ENCODE measurements around the gene HRNR. TPM values are rescaled to one million over a fixed set of nuclear protein-coding genes. Genes with fewer than 3 reads are reported as not detected.
A peak's percentile ranks its signal among the peaks of the same experiment; 100 is the strongest.

Gene HRNR
- total and polyA plus RNA-seq, 4 donors: 0.04 TPM; not detected in 3

- H3K4me3 ChIP-seq (ENCODE audit: low read depth in 1 of 3, low read length in 3 of 3): peak overlapping the region in 2 of 3 donors; percentile 53 to 67
- peaks cover 0 to 25% (median 19%) of the 10 kb centered on the region in 4 donors for H3K4me1 ChIP-seq (ENCODE audit: control insufficient read depth in 4 of 4, insufficient read depth in 4 of 4, low read length in 3 of 4)
- H3K27me3 ChIP-seq (ENCODE audit: control insufficient read depth in 4 of 4, insufficient read depth in 4 of 4, low read length in 3 of 4): no peaks in the 10 kb centered on the region
- no peaks in the 10 kb centered on the region for H3K36me3 ChIP-seq (ENCODE audit: control insufficient read depth in 4 of 4, insufficient read depth in 3 of 4, low read depth in 1 of 4, low read length in 3 of 4)
- H3K9ac ChIP-seq (ENCODE audit: low read depth in 1 of 2, low read length in 2 of 2): no peak overlapping the region
- DNase-seq (ENCODE audit: low spot score): peak; percentile 40
- no peak overlapping the region for H3K27ac ChIP-seq (ENCODE audit: low read depth in 1 of 2, low read length in 2 of 2)
- TF ChIP-seq CTCF (IDR thresholded peaks at IDR 0.05; ENCODE audit: low read depth, low read length, missing input control) (peak; percentile 85), RXRA (IDR thresholded peaks at IDR 0.05) (no peak), RAD21 (IDR thresholded peaks at IDR 0.05) (peak; percentile 89 to 90)
- no peaks in the 10 kb centered on the region for H3K9me3 ChIP-seq (ENCODE audit: control insufficient read depth in 4 of 4, low read length in 3 of 4)
- WGBS: 13% methylated on average over 9 of the region's 9 CpGs
These were observed 34.1 kb downstream of the HRNR start for GRCh38 chr1:152189657-152190442.

GRCh38 chr1:152188673-152189591 is 35.1 kb downstream of the HRNR start:
- Histone ChIP-seq H3K9me3 (ENCODE audit: control insufficient read depth in 4 of 4, low read length in 3 of 4) (no peaks in the 10 kb centered on the region), H3K9ac (ENCODE audit: low read depth in 1 of 2, low read length in 2 of 2) (peak overlapping the region in 1 of 2 donors; percentile 20), H3K36me3 (ENCODE audit: control insufficient read depth in 4 of 4, insufficient read depth in 3 of 4, low read depth in 1 of 4, low read length in 3 of 4) (no peaks in the 10 kb centered on the region), H3K4me3 (ENCODE audit: low read depth in 1 of 3, low read length in 3 of 3) (peak overlapping the region; percentile 1 to 67 (median 53)), H3K4me1 (ENCODE audit: control insufficient read depth in 4 of 4, insufficient read depth in 4 of 4, low read length in 3 of 4) (peaks cover 0 to 25% (median 19%) of the 10 kb centered on the region in 4 donors), H3K27ac (ENCODE audit: low read depth in 1 of 2, low read length in 2 of 2) (peak overlapping the region in 1 of 2 donors; percentile 48), H3K27me3 (ENCODE audit: control insufficient read depth in 4 of 4, insufficient read depth in 4 of 4, low read length in 3 of 4) (no peaks in the 10 kb centered on the region)
- TF ChIP-seq TAF1 (conservative IDR thresholded peaks at IDR 0.05) (no peak), EGR1 (IDR thresholded peaks at IDR 0.05; ENCODE audit: low read depth in 2 of 2) (no peak), REST (IDR thresholded peaks at IDR 0.05) (no peak), SP1 (IDR thresholded peaks at IDR 0.05) (no peak), RAD21 (IDR thresholded peaks at IDR 0.05) (peak; percentile 65 to 74), MAX (IDR thresholded peaks at IDR 0.05) (no peak), YY1 (IDR thresholded peaks at IDR 0.05) (peak; percentile 30), GABPA (IDR thresholded peaks at IDR 0.05 in 1 of 2, conservative IDR thresholded peaks at IDR 0.05 in 1 of 2) (peak; percentile 20 to 26), FOXA1 (IDR thresholded peaks at IDR 0.05) (no peak), CTCF (IDR thresholded peaks at IDR 0.05; ENCODE audit: low read depth, low read length, missing input control) (peak; percentile 82), JUND (IDR thresholded peaks at IDR 0.05) (no peak), ZBTB33 (IDR thresholded peaks at IDR 0.05) (no peak), HNF4A (conservative IDR thresholded peaks at IDR 0.05) (no peak), FOXA2 (IDR thresholded peaks at IDR 0.05) (no peak), RXRA (IDR thresholded peaks at IDR 0.05) (peak in 1 of 2 donors; percentile 43)
- 7% methylated on average over 62 of the region's 62 CpGs for WGBS
- peak; percentile 58 for DNase-seq (ENCODE audit: low spot score)

All from liver (tissue), 9 donors.